Middle frontal gyrus (tissue), 1 donor: ENCODE measurements around the gene KCNE1.
"Not testable (repeated sequence)": the region's sequence is repeated elsewhere in the genome, so short reads cannot be mapped to it uniquely, and the experiment has no call there.

Experiments
- DNase-seq: peaks from one replicate; pipeline ENCODE4 v3.0.0-alpha.2; 2015; ENCODE audit warnings: low spot score; ENCODE audit errors: extremely low spot score

Gene KCNE1

GRCh38 chr21:34423805-34424204, 88.2 kb downstream of the KCNE1 start, which contains the start of gene SMIM34:
TSS of gene SMIM34 (minus strand) at chr21:34423951. CDS start at chr21:34423839, 112 bp downstream.
- DNase-seq, result not testable (repeated sequence)

GRCh38 chr21:34417448-34418077, 94.4 kb downstream of the KCNE1 start:
- DNase-seq, result not testable (repeated sequence)

GRCh38 chr21:34407294-34407693, 104.7 kb downstream of the KCNE1 start:
- not testable (repeated sequence) for DNase-seq

GRCh38 chr21:34406676-34407075, 105.3 kb downstream of the KCNE1 start:
- not testable (repeated sequence) for DNase-seq

- not testable (repeated sequence) for DNase-seq
These were observed 105.9 kb downstream of the KCNE1 start for GRCh38 chr21:34406102-34406501.

- not testable (repeated sequence) for DNase-seq
These were observed 106.3 kb downstream of the KCNE1 start for GRCh38 chr21:34405686-34406085.

GRCh38 chr21:34404742-34405141, 107.3 kb downstream of the KCNE1 start:
- not testable (repeated sequence) for DNase-seq

GRCh38 chr21:34400522-34400921, 111.5 kb downstream of the KCNE1 start:
- DNase-seq, result not testable (repeated sequence)
